PFSK-1 (cell line): ENCODE results near the gene PTPN6.

ENCODE experiments used
- FOXP2 ChIP-seq: optimal IDR thresholded peaks from 2 replicates; pipeline ENCODE3; 2011; ENCODE audit warnings: borderline replicate concordance, control low read depth, inconsistent platforms; ENCODE audit not compliant: insufficient read depth; ENCODE audit errors: extremely low read length, extremely low read depth
- POLR2AphosphoS5 ChIP-seq: IDR thresholded peaks from 2 replicates; pipeline ENCODE4 v1.6.1; 2012; ENCODE audit warnings: low read depth, mild to moderate bottlenecking, control low read depth, low read length, moderate library complexity
- SIN3A ChIP-seq: IDR thresholded peaks from 2 replicates; pipeline ENCODE4 v1.6.1; 2012; ENCODE audit warnings: mild to moderate bottlenecking, low read length, moderate library complexity, borderline replicate concordance; ENCODE audit not compliant: insufficient read depth
- TAF1 ChIP-seq: IDR thresholded peaks from 2 replicates; pipeline ENCODE4 v1.6.1; 2012; ENCODE audit warnings: low read length, control low read depth, borderline replicate concordance; ENCODE audit not compliant: insufficient read depth
- TF ChIP-seq, protein P1 (sequence below), 2 experiments: IDR thresholded peaks; 2 replicates each; pipeline versions ENCODE4 v1.6.1 to v1.8.0; 2011 to 2012; ENCODE audit warnings: low read depth in 2 of 2, low read length in 2 of 2, control low read depth in 1 of 2, inconsistent platforms in 1 of 2, mild to moderate bottlenecking in 1 of 2, moderate library complexity in 1 of 2; ENCODE audit not compliant: insufficient read depth in 1 of 2

The PTPN6 gene

DNA sequence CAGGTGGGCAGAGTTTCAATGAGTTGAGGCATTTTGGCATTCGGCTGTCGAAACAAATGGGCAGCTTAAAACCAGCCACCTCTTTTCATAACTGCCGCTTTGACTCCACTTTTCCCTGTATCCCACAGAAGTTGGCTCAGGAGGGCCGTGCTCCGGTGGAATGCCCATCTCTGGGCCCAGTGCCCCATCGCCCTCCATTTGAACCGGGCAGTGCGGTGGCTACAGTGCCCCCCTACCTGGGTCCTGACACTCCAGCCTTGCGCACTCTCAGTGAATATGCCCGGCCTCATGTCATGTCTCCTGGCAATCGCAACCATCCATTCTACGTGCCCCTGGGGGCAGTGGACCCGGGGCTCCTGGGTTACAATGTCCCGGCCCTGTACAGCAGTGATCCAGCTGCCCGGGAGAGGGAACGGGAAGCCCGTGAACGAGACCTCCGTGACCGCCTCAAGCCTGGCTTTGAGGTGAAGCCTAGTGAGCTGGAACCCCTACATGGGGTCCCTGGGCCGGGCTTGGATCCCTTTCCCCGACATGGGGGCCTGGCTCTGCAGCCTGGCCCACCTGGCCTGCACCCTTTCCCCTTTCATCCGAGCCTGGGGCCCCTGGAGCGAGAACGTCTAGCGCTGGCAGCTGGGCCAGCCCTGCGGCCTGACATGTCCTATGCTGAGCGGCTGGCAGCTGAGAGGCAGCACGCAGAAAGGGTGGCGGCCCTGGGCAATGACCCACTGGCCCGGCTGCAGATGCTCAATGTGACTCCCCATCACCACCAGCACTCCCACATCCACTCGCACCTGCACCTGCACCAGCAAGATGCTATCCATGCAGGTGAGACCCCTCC lies 12.6 kb upstream of the PTPN6 start:
- TF ChIP-seq, protein P1, sequence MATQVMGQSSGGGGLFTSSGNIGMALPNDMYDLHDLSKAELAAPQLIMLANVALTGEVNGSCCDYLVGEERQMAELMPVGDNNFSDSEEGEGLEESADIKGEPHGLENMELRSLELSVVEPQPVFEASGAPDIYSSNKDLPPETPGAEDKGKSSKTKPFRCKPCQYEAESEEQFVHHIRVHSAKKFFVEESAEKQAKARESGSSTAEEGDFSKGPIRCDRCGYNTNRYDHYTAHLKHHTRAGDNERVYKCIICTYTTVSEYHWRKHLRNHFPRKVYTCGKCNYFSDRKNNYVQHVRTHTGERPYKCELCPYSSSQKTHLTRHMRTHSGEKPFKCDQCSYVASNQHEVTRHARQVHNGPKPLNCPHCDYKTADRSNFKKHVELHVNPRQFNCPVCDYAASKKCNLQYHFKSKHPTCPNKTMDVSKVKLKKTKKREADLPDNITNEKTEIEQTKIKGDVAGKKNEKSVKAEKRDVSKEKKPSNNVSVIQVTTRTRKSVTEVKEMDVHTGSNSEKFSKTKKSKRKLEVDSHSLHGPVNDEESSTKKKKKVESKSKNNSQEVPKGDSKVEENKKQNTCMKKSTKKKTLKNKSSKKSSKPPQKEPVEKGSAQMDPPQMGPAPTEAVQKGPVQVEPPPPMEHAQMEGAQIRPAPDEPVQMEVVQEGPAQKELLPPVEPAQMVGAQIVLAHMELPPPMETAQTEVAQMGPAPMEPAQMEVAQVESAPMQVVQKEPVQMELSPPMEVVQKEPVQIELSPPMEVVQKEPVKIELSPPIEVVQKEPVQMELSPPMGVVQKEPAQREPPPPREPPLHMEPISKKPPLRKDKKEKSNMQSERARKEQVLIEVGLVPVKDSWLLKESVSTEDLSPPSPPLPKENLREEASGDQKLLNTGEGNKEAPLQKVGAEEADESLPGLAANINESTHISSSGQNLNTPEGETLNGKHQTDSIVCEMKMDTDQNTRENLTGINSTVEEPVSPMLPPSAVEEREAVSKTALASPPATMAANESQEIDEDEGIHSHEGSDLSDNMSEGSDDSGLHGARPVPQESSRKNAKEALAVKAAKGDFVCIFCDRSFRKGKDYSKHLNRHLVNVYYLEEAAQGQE (IDR thresholded peaks at IDR 0.05; ENCODE audit: insufficient read depth in 1 of 2, low read depth in 2 of 2, low read length in 2 of 2) = no peak
- no peak for TF ChIP-seq SIN3A
- TF ChIP-seq FOXP2 = no peak
- TF ChIP-seq TAF1 = no peak
- no peak; the same call in 1 of the 2 replicates for TF ChIP-seq POLR2AphosphoS5

DNA sequence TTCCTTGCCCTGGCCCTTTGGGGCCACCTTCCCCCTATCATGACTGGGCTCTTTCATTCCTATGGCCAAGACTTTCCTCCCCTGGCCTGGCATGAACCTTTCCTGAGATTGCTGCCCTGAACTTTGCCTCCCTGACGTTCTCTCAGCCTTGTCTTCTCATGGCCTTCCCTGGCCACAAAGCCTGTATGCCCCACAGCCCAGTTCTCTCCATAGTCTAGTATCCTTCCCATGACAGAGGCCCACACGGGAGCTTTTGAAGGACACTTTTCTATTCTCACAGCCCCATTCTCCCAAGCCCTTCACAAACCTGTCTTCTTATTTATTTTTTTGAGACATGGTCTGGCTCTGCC lies 12.0 kb upstream of the PTPN6 start:
- TF ChIP-seq FOXP2 (no peak), TAF1 (no peak), POLR2AphosphoS5 (no peak), SIN3A (no peak)
- TF ChIP-seq, protein P1 (IDR thresholded peaks at IDR 0.05; ENCODE audit: insufficient read depth in 1 of 2, low read depth in 2 of 2, low read length in 2 of 2) = no peak

DNA sequence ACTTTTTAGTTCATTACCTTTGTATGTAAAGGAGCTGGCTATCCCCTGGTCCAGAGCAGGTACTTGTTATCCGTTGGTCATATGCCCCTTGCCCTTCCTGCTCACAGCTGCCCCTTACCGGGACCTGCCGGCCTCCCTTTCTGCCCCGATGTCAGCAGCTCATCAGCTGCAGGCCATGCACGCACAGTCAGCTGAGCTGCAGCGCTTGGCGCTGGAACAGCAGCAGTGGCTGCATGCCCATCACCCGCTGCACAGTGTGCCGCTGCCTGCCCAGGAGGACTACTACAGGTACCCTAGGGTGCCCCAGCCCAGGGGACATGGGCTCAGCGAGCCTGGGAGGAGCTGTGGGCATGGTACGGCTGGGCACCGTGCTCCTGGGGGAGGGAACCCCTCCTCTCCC lies 9.9 kb upstream of the PTPN6 start:
- no peak for TF ChIP-seq POLR2AphosphoS5
- no peak for TF ChIP-seq TAF1
- no peak for TF ChIP-seq FOXP2
- TF ChIP-seq SIN3A = no peak
- TF ChIP-seq, protein P1 (IDR thresholded peaks at IDR 0.05; ENCODE audit: insufficient read depth in 1 of 2, low read depth in 2 of 2, low read length in 2 of 2) = no peak

DNA sequence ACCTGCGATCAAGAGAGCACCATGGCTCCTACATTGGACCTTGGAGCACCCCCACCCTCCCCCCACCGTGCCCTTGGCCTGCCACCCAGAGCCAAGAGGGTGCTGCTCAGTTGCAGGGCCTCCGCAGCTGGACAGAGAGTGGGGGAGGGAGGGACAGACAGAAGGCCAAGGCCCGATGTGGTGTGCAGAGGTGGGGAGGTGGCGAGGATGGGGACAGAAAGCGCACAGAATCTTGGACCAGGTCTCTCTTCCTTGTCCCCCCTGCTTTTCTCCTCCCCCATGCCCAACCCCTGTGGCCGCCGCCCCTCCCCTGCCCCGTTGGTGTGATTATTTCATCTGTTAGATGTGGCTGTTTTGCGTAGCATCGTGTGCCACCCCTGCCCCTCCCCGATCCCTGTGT lies 9.4 kb upstream of the PTPN6 start:
- TF ChIP-seq, protein P1 (IDR thresholded peaks at IDR 0.05; ENCODE audit: insufficient read depth in 1 of 2, low read depth in 2 of 2, low read length in 2 of 2) = no peak
- TF ChIP-seq POLR2AphosphoS5 (no peak), FOXP2 (no peak), TAF1 (no peak), SIN3A (no peak)

DNA sequence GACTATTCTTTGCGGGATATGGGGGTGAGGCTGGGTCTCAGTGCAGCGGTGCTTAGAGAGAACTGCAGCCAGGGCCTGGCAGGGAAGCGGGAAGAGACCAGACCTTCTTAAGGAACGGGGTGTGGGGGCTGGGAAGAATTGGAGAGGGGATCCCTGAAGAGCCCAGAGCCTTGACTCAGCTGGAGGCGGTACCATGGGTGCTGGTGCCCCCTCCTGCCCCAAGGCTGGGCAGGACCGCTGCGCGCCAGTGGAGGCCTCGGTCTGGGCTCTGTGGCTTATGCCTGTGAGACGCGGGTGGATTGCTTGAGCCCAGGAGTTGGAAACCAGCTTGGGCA lies 8.9 kb upstream of the PTPN6 start:
- TF ChIP-seq, protein P1 (IDR thresholded peaks at IDR 0.05; ENCODE audit: insufficient read depth in 1 of 2, low read depth in 2 of 2, low read length in 2 of 2) = no peak
